ENCODE data around the gene SETD3.

Gene SETD3

GRCh38 chr14:99484106-99484505 is 3.4 kb upstream of the SETD3 start:
- ATAC-seq (ENCODE audit: low read depth) (no peak), DNase-seq (ENCODE audit: low spot score in 2 of 2) (no peak)
- Mint-ChIP-seq H3K27ac (no peak overlapping the region), H3K27me3 (no peaks in the 10 kb centered on the region), H3K36me3 (no peaks in the 10 kb centered on the region), H3K9me3 (no peaks in the 10 kb centered on the region), H3K4me1 (peaks cover 47% of the 10 kb centered on the region), H3K4me3 (no peak overlapping the region)

GRCh38 chr14:99481745-99482099 is 1.1 kb upstream of the SETD3 start:
- Mint-ChIP-seq H3K27ac (peak overlapping the region; percentile 91), H3K9me3 (no peaks in the 10 kb centered on the region), H3K36me3 (no peaks in the 10 kb centered on the region), H3K4me3 (peak overlapping the region; percentile 86), H3K4me1 (peaks cover 52% of the 10 kb centered on the region), H3K27me3 (no peaks in the 10 kb centered on the region)
- DNase-seq (ENCODE audit: low spot score in 2 of 2) (peak in 1 of 2 donors; percentile 2), ATAC-seq (ENCODE audit: low read depth) (no peak)

DNA sequence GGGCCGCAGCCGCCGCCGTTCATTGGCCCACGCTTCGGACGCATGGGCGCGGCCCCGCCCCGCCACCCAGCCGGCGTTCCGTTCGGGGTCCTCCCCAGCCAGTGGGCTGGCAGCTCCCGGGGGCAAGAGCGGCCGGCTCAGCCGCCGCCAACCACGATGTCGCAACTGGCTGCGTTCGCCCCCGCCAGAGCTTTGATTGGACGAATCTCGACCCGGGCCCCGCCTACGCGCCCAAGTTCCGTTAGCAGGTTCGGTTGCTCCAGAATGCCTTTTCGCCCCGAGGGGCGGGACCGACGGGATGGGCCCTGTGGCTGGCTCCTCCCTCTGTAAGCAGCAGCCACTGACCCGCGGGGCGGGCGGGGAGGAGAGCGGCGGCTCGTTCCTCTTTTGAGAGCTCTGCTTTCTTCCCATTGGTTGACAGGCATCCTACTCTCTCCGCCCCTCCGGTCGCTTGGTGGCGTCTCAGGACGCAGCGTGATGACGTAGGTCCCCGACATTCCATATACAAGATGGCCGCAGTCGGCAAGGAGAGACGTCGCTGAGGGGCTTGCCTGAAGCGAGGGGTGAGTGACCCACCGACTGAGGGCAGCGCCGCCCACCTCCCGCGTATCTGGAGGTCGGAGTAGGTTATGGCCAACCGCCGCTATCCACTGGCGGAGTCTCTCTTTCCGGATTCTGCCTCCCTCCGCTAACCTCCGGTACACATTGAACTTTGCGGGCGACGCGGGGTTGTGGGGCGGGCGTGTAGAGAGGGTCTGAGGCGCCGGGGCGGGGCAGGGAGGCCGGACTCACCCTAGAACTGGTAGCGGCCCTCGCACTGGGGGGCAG is 472 bp upstream of the SETD3 start, which contains the start of gene CCNK:
Gene CCNK, plus strand, starts transcription at position 493 of the 828 bp plus-strand sequence. CDS start 11,269 bp downstream, outside the sequence.
- Mint-ChIP-seq H3K27me3 (no peaks in the 10 kb centered on the region), H3K4me1 (peaks cover 46% of the 10 kb centered on the region), H3K36me3 (no peaks in the 10 kb centered on the region), H3K27ac (peak within 1 kb of the TSS; percentile 91), H3K9me3 (no peaks in the 10 kb centered on the region), H3K4me3 (peak within 1 kb of the TSS; percentile 86)
- ATAC-seq (ENCODE audit: low read depth) (peak; percentile 82), DNase-seq (ENCODE audit: low spot score in 2 of 2) (peak; percentile 97 to 100)

GRCh38 chr14:99479160-99479905 is 1.3 kb downstream of the SETD3 start:
- no peak for ATAC-seq (ENCODE audit: low read depth)
- DNase-seq (ENCODE audit: low spot score in 2 of 2) = no peak
- Mint-ChIP-seq H3K36me3 (no peaks in the 10 kb centered on the region), H3K4me1 (peaks cover 39% of the 10 kb centered on the region), H3K9me3 (no peaks in the 10 kb centered on the region), H3K4me3 (peak overlapping the region; percentile 99), H3K27ac (peak overlapping the region; percentile 76), H3K27me3 (no peaks in the 10 kb centered on the region)

- no peak overlapping the region for H3K4me3 Mint-ChIP-seq
- H3K9me3 Mint-ChIP-seq = no peaks in the 10 kb centered on the region
- H3K4me1 Mint-ChIP-seq = peaks cover 30% of the 10 kb centered on the region
- H3K27me3 Mint-ChIP-seq = no peaks in the 10 kb centered on the region
- H3K36me3 Mint-ChIP-seq = no peaks in the 10 kb centered on the region
- no peak overlapping the region for H3K27ac Mint-ChIP-seq
- no peak for DNase-seq (ENCODE audit: low spot score in 2 of 2)
- ATAC-seq (ENCODE audit: low read depth) = no peak
Observed at GRCh38 chr14:99478128-99478527, 2.5 kb downstream of the SETD3 start.

DNA sequence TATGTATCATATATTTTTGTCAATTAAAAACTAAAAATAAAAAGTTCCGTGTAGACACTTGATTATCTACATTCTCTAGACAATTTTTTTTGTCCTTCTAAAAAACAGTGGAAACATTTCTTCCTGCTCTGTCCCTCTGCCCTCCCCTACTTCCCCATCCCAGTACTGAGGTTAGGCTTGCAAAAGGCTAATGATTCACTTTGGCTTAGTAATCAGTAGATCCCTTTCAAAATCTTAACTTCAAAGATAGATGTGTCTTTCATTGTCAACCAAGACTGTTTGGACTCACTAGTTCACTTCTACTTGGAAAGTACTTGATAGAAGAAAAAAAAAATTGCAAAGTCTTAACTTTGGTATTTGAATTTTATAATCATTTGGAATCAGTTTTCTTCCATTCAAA is 3.8 kb downstream of the SETD3 start:
- no peaks in the 10 kb centered on the region for H3K9me3 Mint-ChIP-seq
- H3K27me3 Mint-ChIP-seq = no peaks in the 10 kb centered on the region
- H3K27ac Mint-ChIP-seq = peak overlapping the region; percentile 62
- H3K4me1 Mint-ChIP-seq = peaks cover 25% of the 10 kb centered on the region
- ATAC-seq (ENCODE audit: low read depth) (no peak), DNase-seq (ENCODE audit: low spot score in 2 of 2) (no peak)
- H3K4me3 Mint-ChIP-seq = no peak overlapping the region
- no peaks in the 10 kb centered on the region for H3K36me3 Mint-ChIP-seq

DNA sequence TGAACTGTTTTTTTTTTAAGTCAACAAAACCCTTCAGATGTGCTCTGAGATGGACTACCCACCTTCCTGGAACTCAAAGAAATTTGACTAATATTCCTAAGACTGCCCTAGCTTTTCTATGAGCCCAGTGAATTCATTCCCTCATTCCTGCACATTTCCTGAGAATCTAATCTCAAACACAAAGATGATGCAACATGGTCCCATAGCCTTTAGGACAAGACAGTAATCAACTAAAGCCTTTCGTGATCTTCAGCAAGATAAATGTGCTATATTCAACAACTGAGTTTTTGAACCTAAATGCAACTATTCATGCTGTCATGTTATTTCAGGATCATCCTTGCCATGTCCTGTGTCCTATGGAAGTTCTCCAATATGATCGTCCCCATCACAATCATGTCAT is 5.0 kb downstream of the SETD3 start:
- DNase-seq (ENCODE audit: low spot score in 2 of 2) = no peak
- Mint-ChIP-seq H3K27me3 (no peaks in the 10 kb centered on the region), H3K4me3 (no peak overlapping the region), H3K36me3 (no peaks in the 10 kb centered on the region), H3K27ac (no peak overlapping the region), H3K4me1 (peaks cover 26% of the 10 kb centered on the region), H3K9me3 (no peaks in the 10 kb centered on the region)
- no peak for ATAC-seq (ENCODE audit: low read depth)

- Mint-ChIP-seq H3K36me3 (no peaks in the 10 kb centered on the region), H3K27ac (no peak overlapping the region), H3K4me1 (peaks cover 28% of the 10 kb centered on the region), H3K27me3 (no peaks in the 10 kb centered on the region), H3K9me3 (no peaks in the 10 kb centered on the region), H3K4me3 (no peak overlapping the region)
- DNase-seq (ENCODE audit: low spot score in 2 of 2) (no peak), ATAC-seq (ENCODE audit: low read depth) (no peak)
Observed at GRCh38 chr14:99475179-99475578, 5.5 kb downstream of the SETD3 start.

GRCh38 chr14:99473458-99473857 is 7.2 kb downstream of the SETD3 start:
- no peaks in the 10 kb centered on the region for H3K9me3 Mint-ChIP-seq
- H3K4me1 Mint-ChIP-seq = peaks cover 26% of the 10 kb centered on the region
- H3K4me3 Mint-ChIP-seq = no peak overlapping the region
- H3K27ac Mint-ChIP-seq = no peak overlapping the region
- ATAC-seq (ENCODE audit: low read depth) = no peak
- DNase-seq (ENCODE audit: low spot score in 2 of 2) = no peak
- no peaks in the 10 kb centered on the region for H3K36me3 Mint-ChIP-seq
- H3K27me3 Mint-ChIP-seq = no peaks in the 10 kb centered on the region

GRCh38 chr14:99472937-99473336 is 7.7 kb downstream of the SETD3 start:
- Mint-ChIP-seq H3K9me3 (no peaks in the 10 kb centered on the region), H3K4me1 (peaks cover 26% of the 10 kb centered on the region), H3K27ac (no peak overlapping the region), H3K36me3 (no peaks in the 10 kb centered on the region), H3K4me3 (no peak overlapping the region), H3K27me3 (no peaks in the 10 kb centered on the region)
- no peak for DNase-seq (ENCODE audit: low spot score in 2 of 2)
- ATAC-seq (ENCODE audit: low read depth) = no peak

DNA sequence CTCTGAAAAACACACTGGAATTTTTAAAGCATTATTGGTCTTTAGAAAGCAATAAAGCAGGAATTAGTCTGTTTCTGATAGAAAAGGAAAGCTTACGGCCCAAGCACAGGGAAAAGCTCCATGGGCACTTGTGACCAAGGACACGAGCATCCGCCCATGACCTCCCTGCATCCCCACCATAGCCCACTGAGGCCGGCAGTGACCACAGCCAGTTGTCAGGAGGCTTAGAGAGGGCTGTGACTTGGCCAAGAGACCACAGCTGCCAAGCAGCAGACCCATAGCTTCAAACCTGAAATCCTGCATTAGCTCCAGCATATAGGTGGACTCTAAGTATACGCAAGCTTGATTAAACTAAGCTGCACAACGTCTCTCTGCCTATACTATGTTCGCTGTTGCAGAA is 8.9 kb downstream of the SETD3 start:
- no peaks in the 10 kb centered on the region for H3K9me3 Mint-ChIP-seq
- ATAC-seq (ENCODE audit: low read depth) = no peak
- H3K4me1 Mint-ChIP-seq = peaks cover 26% of the 10 kb centered on the region
- no peaks in the 10 kb centered on the region for H3K36me3 Mint-ChIP-seq
- H3K27ac Mint-ChIP-seq = no peak overlapping the region
- H3K4me3 Mint-ChIP-seq = no peak overlapping the region
- DNase-seq (ENCODE audit: low spot score in 2 of 2) = no peak
- no peaks in the 10 kb centered on the region for H3K27me3 Mint-ChIP-seq

- Mint-ChIP-seq H3K4me3 (no peak overlapping the region), H3K36me3 (no peaks in the 10 kb centered on the region), H3K27me3 (no peaks in the 10 kb centered on the region), H3K4me1 (peaks cover 24% of the 10 kb centered on the region), H3K9me3 (no peaks in the 10 kb centered on the region), H3K27ac (no peak overlapping the region)
- DNase-seq (ENCODE audit: low spot score in 2 of 2) = no peak
- no peak for ATAC-seq (ENCODE audit: low read depth)
Observed at GRCh38 chr14:99468836-99469592, 11.6 kb downstream of the SETD3 start.

DNA sequence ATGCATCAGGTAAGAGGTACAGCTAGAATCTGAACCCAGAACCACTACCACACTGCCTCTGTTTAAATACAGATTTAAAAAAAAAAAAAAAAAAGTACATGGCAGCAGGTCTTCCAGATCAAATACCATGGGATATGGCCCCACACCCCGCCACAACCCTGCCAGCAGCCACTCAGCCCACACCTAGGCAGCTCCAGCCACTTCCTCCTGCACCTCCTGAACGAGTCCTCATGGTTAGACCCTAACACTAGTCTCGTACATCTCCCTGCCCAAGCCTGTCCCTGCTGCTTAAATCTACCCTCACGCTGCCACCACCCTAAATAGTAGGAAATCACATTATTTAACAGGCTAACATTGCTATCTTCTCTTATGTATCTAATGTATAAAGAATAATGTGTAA is 12.6 kb downstream of the SETD3 start:
- Mint-ChIP-seq H3K27ac (no peak overlapping the region), H3K9me3 (no peaks in the 10 kb centered on the region), H3K4me3 (no peak overlapping the region), H3K4me1 (peaks cover 24% of the 10 kb centered on the region), H3K36me3 (peaks cover 5% of the 10 kb centered on the region), H3K27me3 (no peaks in the 10 kb centered on the region)
- ATAC-seq (ENCODE audit: low read depth) (no peak), DNase-seq (ENCODE audit: low spot score in 2 of 2) (no peak)
